GM13977 (cell line): ENCODE measurements around the gene BEST1.

Experiments
- DNase-seq: peaks from one replicate; pipeline ENCODE4 v3.0.0; 2012; ENCODE audit warnings: low spot score
- in situ Hi-C: fragments of 300-500 bp; cut with MboI; formaldehyde crosslinking; loops from one replicate; pipeline ENCODE4 v1.12.0; 2022; ENCODE audit warnings: low sequenced_read_pairs, low pct_unique_long_range_greater_than_20kb, mixed read lengths, inconsistent platforms; ENCODE audit not compliant: unreplicated experiment
- TF ChIP-seq, protein P1 (sequence below): IDR thresholded peaks from 2 replicates; pipeline ENCODE4 v1.5.1; 2012; ENCODE audit warnings: mild to moderate bottlenecking, control low read depth; ENCODE audit not compliant: insufficient read depth; ENCODE audit errors: extremely low read depth, missing control alignments

Gene BEST1

DNA sequence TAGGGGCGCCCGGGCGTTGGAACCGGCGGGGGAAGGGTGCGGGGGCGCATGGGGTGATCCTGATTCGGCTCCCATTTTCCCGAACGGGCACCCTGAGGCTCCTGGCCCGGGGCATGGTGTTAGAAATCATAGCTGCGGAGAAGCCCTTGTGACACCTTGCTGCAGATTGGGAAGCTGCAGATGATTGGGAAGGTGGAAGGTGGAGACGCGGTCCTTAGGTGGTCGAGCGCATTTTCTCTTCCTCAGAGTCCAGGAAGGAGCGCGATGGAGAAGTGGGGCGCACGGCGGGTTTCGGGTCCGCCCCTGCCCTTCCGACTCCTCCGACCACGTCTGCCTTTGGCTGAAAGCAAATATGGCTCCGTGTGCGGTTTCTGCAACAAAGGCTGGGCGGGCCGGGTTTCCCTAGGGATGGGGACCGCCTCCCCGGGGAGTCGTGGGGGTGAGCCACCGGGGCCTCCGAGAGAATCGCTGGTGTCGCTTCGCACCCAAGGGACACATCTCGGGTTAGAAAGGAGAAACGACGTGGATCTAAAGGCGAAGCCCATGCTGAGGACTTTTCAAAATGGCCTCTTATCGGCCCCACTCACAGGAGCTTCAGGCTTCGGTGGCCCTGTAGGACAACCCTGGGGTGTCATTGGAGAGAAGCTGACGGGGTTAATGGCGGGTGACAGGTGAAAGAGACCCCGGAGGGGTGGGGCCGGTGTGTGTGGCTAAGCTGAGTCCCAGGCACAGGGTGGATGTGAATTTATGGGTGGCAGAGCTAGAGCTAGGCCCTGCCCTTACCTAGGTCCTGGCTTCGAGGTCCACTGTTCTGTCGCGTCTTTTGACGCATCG is 18.0 kb downstream of the BEST1 start:
- TF ChIP-seq, protein P1, sequence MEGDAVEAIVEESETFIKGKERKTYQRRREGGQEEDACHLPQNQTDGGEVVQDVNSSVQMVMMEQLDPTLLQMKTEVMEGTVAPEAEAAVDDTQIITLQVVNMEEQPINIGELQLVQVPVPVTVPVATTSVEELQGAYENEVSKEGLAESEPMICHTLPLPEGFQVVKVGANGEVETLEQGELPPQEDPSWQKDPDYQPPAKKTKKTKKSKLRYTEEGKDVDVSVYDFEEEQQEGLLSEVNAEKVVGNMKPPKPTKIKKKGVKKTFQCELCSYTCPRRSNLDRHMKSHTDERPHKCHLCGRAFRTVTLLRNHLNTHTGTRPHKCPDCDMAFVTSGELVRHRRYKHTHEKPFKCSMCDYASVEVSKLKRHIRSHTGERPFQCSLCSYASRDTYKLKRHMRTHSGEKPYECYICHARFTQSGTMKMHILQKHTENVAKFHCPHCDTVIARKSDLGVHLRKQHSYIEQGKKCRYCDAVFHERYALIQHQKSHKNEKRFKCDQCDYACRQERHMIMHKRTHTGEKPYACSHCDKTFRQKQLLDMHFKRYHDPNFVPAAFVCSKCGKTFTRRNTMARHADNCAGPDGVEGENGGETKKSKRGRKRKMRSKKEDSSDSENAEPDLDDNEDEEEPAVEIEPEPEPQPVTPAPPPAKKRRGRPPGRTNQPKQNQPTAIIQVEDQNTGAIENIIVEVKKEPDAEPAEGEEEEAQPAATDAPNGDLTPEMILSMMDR = no peak
- in situ Hi-C loops = no loop called here

DNA sequence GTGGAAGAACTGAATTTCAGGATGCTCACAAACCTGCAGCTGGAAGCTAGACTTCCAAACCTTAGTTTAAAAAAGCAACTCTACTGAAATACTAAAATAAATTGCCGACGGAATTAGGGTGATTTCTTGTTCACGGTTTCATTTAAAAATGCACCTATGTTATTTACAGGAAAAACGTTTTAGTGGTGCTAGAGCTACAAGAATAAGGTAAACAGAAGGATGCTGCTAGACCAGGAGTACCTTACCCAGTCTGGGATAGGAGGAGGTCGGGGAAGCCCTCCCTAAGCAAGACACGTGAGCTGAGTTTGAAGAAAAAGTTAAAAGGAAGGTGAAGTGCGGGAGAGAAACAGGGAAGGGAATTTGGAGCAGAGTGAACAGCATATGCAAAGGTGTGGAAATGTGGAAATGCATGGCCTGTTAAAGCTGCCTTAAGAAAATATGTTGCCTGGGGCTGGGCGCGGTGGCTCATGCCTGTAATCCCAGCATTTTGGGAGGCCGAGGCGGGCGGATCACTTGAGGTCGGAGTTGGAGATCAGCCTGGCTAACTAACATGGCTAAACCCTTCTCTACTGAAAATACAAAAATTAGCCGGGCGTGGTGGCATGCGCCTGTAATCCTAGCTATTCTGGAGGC is 18.7 kb downstream of the BEST1 start:
- in situ Hi-C loops = no loop called here
- DNase-seq = no peak
- TF ChIP-seq, protein P1 = no peak

More for the DNA sequence above, 18.0 kb downstream of the BEST1 start:
- DNase-seq = peak; percentile 71

DNA sequence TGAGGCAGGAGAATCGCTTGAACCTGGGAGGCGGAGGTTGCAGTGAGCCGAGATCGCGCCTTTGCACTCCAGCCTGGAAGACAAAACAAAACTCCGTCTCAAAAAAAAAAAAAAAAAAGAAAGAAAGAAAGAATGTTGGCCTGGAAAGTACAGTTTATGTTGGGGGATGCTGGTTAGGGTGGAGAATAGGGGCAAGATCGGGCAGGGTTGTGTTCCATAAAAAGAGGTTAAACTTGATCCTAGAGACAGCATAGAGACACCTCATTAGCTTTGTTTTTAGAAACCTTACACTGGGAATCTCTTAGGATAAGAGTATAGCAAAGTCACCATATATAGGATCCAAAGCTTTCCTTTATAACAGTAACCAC is 19.2 kb downstream of the BEST1 start:
- in situ Hi-C loops = no loop called here
- TF ChIP-seq, protein P1 = no peak
- DNase-seq = no peak

DNA sequence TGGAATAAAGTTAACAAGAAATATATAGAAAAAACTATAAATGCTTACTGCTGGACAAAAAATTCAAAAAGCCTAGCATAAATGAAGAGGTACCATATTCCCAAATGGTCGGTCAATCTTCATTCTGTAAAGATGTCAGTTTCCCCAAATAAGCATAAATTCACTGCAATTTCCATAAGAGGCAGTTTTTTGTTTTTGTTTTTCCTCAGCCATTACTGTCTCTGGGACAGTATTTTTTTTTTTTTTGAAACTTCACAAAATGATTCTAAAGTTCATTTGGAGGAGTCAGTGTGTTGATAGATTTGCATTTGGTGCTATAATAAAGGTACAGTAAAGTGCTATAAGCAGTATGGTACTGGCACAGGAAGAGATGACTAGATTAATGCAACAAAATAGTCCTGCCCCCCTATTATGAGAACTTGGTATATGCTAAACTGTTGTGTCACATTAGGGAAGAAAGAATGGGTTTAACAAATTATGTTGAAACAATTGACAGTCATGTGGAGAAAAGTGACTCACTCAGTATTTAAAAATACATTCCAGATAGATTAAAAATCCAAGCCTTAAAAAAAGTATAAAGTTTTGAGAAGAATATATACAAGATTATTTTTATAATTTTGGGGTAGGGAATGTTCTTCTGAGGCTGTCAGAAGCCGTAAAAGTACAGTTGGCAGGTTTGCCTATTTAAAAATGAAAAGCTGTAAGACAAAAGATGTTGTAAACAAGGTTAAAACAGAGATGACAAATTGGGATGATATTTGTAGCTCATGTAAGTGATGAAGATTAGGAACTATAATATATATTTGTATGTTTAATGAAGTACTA is 19.9 kb downstream of the BEST1 start:
- TF ChIP-seq, protein P1 = no peak
- in situ Hi-C loops = no loop called here
- DNase-seq = no peak

DNA sequence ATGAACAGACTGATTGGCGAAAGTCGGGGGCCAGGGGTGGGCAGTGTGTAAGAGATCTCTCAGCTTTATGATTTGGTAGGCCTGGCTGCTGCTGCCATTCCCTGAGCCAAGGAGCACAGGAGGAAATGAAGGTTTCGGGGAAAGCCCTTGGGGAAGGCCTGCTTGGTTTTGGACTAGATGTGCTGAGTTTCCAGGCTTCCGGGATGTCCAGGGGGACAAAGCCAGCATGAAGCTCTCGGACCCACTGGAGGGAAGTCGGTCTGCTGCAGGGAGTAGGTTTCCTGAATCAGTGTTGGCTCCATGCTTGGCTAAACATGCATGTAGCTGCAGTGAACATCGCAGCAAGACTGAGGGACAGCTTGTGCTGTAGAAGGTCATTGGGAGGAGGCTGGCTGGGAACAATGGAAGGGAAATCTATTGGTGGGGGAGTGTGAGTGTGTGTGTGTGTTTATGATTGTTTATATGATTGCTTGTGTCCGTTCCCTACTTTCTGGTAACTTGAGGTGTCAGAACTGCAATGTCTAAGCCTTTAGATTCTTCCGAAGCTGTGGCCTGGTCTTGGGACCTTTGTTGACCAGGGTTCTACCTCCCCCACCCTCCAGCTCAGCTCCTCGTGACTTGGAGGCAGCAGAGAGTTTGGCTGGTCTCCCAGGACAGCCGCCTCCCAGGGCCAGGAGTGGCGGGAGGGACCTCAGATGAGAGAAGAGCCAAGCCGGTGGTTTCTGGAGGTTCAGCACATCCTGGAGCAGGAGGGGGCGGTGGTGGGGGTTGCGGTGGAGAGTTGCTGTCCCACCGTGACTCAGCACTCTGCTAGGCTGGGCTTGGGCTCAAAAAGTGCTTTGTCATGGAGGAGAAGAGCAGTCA is 21.3 kb downstream of the BEST1 start:
- peak; percentile 61 for DNase-seq
- in situ Hi-C loops = no loop called here
- TF ChIP-seq, protein P1 = no peak
